Measurements from ENCODE around the gene PCDH20.
"Not testable (repeated sequence)": the region's sequence is repeated elsewhere in the genome, so short reads cannot be mapped to it uniquely, and the experiment has no call there.

Gene PCDH20

GRCh38 chr13:61415749-61416148 is at the start of gene PCDH20:
PCDH20 (minus strand) TSS chr13:61415849; CDS start chr13:61415158, 691 bp downstream.
- DNase-seq: no peak

GRCh38 chr13:61463024-61463423 is 47.4 kb upstream of the PCDH20 start:
- no peak for DNase-seq

GRCh38 chr13:61453121-61453520 is 37.5 kb upstream of the PCDH20 start:
- no peak for DNase-seq

- DNase-seq: no peak
These were observed 16.4 kb upstream of the PCDH20 start for GRCh38 chr13:61432029-61432428.

- no peak for DNase-seq
These were observed 8.3 kb upstream of the PCDH20 start for GRCh38 chr13:61423915-61424314.

- DNase-seq: no peak
These were observed 1.5 kb upstream of the PCDH20 start for GRCh38 chr13:61417086-61417570.

- DNase-seq: no peak
These were observed 459 bp downstream of the PCDH20 start for GRCh38 chr13:61415058-61415721.

- no peak for DNase-seq
These were observed 977 bp downstream of the PCDH20 start for GRCh38 chr13:61414686-61415057.

- DNase-seq: no peak
These were observed 1.8 kb downstream of the PCDH20 start for GRCh38 chr13:61413572-61414535.

- DNase-seq: no peak
These were observed 4.9 kb downstream of the PCDH20 start for GRCh38 chr13:61410669-61411297.

- no peak for DNase-seq
These were observed 5.4 kb downstream of the PCDH20 start for GRCh38 chr13:61410266-61410665.

- DNase-seq: no peak
These were observed 7.1 kb downstream of the PCDH20 start for GRCh38 chr13:61408571-61408970.

- no peak for DNase-seq
These were observed 9.4 kb downstream of the PCDH20 start for GRCh38 chr13:61406275-61406674.

GRCh38 chr13:61396121-61396520 is 19.5 kb downstream of the PCDH20 start:
- no peak for DNase-seq

GRCh38 chr13:61391426-61391825 is 24.2 kb downstream of the PCDH20 start:
- no peak for DNase-seq

- no peak for DNase-seq
These were observed 28.0 kb downstream of the PCDH20 start for GRCh38 chr13:61387694-61388093.

- DNase-seq: no peak
These were observed 32.5 kb downstream of the PCDH20 start for GRCh38 chr13:61383111-61383510.

GRCh38 chr13:61370520-61370919 is 45.1 kb downstream of the PCDH20 start:
- no peak for DNase-seq

- DNase-seq: not testable (repeated sequence)
These were observed 51.0 kb downstream of the PCDH20 start for GRCh38 chr13:61364690-61365089.

GRCh38 chr13:61362522-61362921 is 53.1 kb downstream of the PCDH20 start:
- no peak for DNase-seq
